ENCODE measurements around the gene MYEOV.

Gene MYEOV

GRCh38 chr11:69320756-69321741 is 27.1 kb downstream of the MYEOV start:
- no peak for DNase-seq

GRCh38 chr11:69321877-69322361 is 28.0 kb downstream of the MYEOV start:
- no peak for DNase-seq

DNA sequence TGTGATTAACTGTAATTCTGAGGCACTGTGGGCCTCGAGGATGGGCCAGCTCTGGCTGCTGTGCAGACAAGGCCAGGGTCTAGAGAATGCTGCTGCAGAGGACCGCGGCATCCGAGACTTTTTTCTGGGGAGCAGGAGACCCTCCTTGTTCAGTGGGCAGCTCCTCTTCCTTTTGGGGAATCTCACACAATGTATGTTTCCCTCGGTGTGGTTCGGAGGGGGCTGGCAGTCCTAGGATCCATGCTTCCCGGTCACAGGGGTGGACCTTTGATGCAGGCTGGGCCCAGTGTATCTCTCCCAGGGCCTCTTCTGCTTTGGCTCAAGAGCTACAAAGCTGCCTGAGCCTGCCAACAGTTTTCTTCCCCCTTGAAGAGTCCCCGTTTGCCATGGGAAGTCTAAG is 31.5 kb downstream of the MYEOV start:
- DNase-seq, result no peak

DNA sequence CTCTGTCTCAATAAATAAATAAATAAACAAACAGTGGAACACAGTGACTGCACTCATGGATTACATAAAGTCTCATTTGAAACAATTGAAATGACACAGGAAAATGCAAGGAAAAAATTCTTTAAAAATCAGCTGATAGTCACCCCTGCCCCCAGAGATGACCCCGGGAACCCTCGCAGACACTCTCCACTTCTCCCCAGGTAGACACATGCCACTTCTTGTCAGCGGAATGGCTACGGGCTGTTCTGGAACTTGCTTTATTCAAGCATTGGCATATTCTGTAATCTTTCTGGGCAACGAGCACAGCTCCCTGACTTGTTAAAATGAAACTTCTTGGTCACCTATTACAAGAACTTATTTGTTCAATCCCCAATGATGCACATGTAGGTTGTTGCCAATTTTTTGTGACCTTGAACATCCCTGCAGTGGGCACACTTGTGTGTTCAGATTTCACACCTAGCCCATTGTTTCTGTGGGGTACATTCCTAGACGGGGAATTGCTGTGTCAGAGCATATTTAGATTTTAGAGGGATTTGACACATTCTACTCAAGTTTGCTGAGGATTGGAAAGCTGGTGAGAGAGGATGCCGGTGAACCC is 32.8 kb downstream of the MYEOV start:
- no peak for DNase-seq

GRCh38 chr11:69327741-69328191 is 33.8 kb downstream of the MYEOV start:
- no peak for DNase-seq

GRCh38 chr11:69328231-69328630 is 34.3 kb downstream of the MYEOV start:
- no peak for DNase-seq

DNA sequence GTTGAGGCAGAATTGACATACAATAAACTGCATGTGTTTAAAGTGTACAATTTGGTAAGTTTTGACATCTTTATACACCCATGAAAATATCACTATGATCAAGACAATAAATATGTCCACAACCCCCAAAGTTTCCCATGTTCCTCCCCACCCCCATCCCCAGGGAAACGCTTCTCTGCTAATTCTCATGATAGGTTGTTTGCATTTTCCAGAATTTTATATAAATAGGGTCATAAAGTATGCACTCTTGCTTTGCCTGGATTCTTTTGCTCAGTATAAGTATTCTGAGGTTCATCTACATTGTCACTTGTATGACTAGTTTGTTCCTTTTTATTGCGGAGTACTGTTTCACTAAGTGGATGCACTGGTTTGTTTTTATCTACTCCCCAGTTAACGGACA is 35.6 kb downstream of the MYEOV start:
- no peak for DNase-seq

GRCh38 chr11:69330330-69330729 is 36.4 kb downstream of the MYEOV start:
- no peak for DNase-seq

- DNase-seq, result no peak
Observed at GRCh38 chr11:69333149-69333710, 39.3 kb downstream of the MYEOV start.

GRCh38 chr11:69333879-69334278 is 39.9 kb downstream of the MYEOV start:
- DNase-seq, result no peak

GRCh38 chr11:69335007-69335780 is 41.2 kb downstream of the MYEOV start:
- DNase-seq, result no peak

DNA sequence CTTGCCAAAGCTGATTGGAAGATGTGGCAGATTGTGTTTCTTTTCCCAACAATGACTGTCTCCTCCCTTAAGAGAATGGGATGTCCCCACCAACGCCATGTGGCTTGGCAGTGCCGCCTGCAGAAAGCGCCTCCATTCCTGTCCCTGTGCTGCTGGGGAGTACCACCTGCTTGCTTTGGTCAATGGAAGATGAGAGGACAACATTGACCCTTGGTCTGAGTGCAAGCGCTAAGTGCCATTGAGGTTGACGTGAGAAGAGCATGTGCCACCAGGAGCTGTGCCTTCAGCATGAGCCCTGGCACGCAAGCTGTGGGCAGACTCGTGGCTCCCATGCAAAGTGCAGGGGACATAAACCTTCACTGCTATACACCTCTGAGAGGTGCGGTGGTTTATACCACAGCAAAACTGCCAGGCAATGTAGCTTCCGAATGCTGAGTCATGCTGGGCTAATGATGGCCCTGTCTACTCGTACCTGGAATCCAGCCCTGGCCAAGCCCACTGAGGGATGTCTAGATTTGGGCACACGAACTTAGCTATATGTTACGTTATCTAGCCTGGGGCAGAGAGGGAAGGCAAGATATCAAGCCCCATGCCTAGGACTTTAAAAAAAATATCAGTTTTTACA is 41.9 kb downstream of the MYEOV start:
- DNase-seq, result no peak

DNA sequence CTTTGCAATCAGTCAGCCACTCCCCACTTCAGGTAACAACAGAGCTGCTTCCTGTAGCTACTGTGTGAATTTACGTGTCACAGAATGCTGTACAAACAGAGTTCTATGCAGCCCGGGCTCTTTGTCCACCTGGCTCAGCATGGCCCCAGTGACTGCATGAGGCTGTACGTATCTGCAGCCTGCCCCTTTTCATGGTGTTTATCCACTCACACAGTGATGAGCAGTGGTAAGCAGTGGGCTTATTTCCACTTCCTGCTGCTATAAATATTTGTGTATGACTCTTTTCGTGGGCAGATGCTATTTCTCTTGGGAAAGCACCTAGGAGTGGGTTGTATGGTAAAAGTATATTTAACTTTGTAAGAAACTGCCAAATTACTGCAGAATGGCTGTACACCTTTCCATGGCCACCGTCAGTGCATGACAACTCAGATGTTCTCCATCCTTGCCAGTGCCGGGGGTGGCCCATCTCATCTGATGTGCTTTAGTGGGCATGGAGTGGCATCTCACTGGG is 43.3 kb downstream of the MYEOV start:
- DNase-seq, result peak; percentile 54

- DNase-seq, result no peak
Observed at GRCh38 chr11:69339041-69339733, 45.2 kb downstream of the MYEOV start.

DNA sequence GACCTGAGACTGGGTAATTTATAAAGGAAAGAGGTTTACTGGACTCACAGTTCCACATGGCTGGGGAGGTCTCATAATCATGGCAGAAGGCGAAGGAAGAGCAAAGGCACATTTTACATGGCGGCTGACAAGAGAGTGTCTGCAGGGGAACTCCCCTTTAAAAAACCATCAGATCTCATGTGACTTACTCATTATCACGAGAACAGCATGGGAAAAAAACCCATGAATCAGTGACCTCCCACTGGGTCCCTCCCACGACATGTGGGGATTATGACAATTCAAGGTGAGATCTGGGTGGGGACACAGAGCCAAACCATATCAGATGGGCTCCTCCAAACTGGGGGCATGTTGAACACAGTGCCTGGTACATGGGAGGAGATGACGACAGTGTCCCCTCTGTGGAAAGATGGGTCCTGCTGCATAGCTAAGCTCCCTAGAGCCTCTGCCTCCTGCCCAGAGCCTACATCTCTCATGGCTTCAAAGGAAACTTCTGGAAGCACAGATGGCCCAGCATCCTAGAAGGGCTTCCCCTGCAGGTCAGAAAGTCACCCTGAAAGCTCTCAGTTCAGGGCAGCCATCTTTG is 46.1 kb downstream of the MYEOV start:
- no peak for DNase-seq

- DNase-seq, result no peak
Observed at GRCh38 chr11:69342588-69343330, 48.8 kb downstream of the MYEOV start.

DNA sequence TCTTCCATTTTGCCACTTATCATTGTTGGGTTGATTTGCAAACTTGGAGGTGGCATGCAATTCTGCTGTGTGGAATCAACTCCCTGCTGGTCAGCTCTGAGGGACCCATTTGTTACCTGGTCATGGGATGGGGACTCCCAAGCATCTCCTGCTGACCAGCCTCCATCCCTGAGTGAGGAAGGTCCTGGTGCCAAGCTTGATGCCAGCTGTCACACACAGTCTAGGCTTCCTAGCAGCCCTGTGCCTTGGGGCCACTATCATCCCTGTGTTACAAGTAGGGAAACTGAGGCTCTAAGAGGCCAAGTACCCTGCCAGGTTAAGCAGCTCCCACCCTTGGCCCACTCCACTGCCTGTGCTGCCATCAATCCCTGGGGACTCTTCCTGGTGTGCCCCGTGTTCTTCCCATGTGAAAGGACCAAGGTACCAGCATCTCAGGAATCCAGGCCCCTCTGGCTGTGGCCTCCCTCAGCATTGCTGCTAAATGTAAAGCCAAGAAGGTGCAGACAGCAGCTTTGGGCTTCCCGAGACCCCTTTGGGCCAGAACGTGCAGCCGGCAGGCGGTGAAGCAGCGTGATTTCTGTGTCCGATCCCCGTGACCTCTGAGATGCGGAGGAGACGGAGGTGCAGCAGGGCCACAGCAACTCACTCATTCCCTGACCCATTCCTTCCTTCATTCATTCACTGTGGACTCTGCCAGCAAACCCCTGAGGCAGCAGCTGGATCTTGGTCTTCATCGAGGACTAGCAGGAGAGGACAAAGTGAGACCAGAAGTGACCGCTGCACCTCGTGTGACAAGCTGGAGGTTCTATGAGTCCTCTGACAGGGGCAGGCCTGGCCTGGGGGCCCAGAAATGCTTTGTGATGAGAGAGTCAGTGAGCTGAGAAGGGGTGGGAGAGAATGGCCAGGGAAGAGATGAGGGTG is 49.7 kb downstream of the MYEOV start:
- no peak for DNase-seq

GRCh38 chr11:69344570-69345145 is 50.7 kb downstream of the MYEOV start:
- DNase-seq, result no peak

Measured in NK-92 treated with Interleukin-12 subunit alpha and Interleukin-12 subunit beta, amount 100 ng/mL, for 24 hours (cell line).